H9 (cell line): ENCODE measurements around the gene PLA2G4E. TPM values are rescaled to one million over a fixed set of nuclear protein-coding genes. Genes with fewer than 3 reads are reported as not detected.

Source experiments
- DNase-seq: peaks from one replicate; pipeline ENCODE4 v3.0.0-alpha.2; 2017
- H2AFZ ChIP-seq: one replicate; pipeline ENCODE4 v1.6.1; 2013; ENCODE audit warnings: mild to moderate bottlenecking, low read length, control low read depth, moderate library complexity
- H2AK5ac ChIP-seq: 2 replicates; pipeline ENCODE4 v1.6.1; 2013; ENCODE audit warnings: low read length, control low read depth, mixed read lengths; ENCODE audit not compliant: insufficient read length
- H2BK120ac ChIP-seq: one replicate; pipeline ENCODE4 v1.6.1; 2013; ENCODE audit warnings: low read depth, mild to moderate bottlenecking, low read length, control low read depth, inconsistent platforms; ENCODE audit not compliant: poor library complexity, severe bottlenecking
- H2BK12ac ChIP-seq: 2 replicates; pipeline ENCODE4 v1.6.1; 2013; ENCODE audit warnings: low read length, control low read depth, mixed read lengths, low read depth; ENCODE audit not compliant: insufficient read length
- H2BK15ac ChIP-seq: 2 replicates; pipeline ENCODE4 v1.6.1; 2013; ENCODE audit warnings: low read depth, low read length, control low read depth
- H2BK20ac ChIP-seq: one replicate; pipeline ENCODE4 v1.6.1; 2013; ENCODE audit warnings: low read depth, mild to moderate bottlenecking, low read length, control low read depth, inconsistent platforms; ENCODE audit not compliant: poor library complexity, severe bottlenecking
- H2BK5ac ChIP-seq: 2 replicates; pipeline ENCODE4 v1.6.1; 2013; ENCODE audit warnings: low read length, control low read depth, mixed read lengths; ENCODE audit not compliant: insufficient read length
- H3K14ac ChIP-seq: 2 replicates; pipeline ENCODE4 v1.6.1; 2013; ENCODE audit warnings: low read length, control low read depth; ENCODE audit not compliant: insufficient read depth
- H3K18ac ChIP-seq: 2 replicates; pipeline ENCODE4 v1.6.1; 2013; ENCODE audit warnings: low read depth, mild to moderate bottlenecking, mixed read lengths, low read length, control low read depth; ENCODE audit not compliant: insufficient read length
- H3K23ac ChIP-seq: 2 replicates; pipeline ENCODE4 v1.6.1; 2013; ENCODE audit warnings: low read length, control low read depth, mixed read lengths, low read depth; ENCODE audit not compliant: insufficient read length
- H3K23me2 ChIP-seq: 2 replicates; pipeline ENCODE4 v1.6.1; 2013; ENCODE audit warnings: low read depth, mild to moderate bottlenecking, mixed read lengths, low read length, control low read depth; ENCODE audit not compliant: insufficient read length, poor library complexity, severe bottlenecking
- H3K27ac ChIP-seq: 2 replicates; pipeline ENCODE4 v1.5.1; 2013; ENCODE audit warnings: low read length, control low read depth, mixed read lengths, low read depth; ENCODE audit not compliant: insufficient read length
- H3K27me3 ChIP-seq: 2 replicates; pipeline ENCODE4 v1.6.1; 2013; ENCODE audit warnings: low read length, control low read depth, inconsistent platforms; ENCODE audit not compliant: insufficient read depth
- H3K4ac ChIP-seq: 2 replicates; pipeline ENCODE4 v1.6.1; 2013; ENCODE audit warnings: low read depth, mild to moderate bottlenecking, control low read depth, inconsistent platforms, low read length, moderate library complexity
- H3K4me1 ChIP-seq: 2 replicates; pipeline ENCODE4 v1.6.1; 2013; ENCODE audit warnings: low read length, control low read depth, inconsistent platforms; ENCODE audit not compliant: insufficient read depth
- H3K4me2 ChIP-seq: 2 replicates; pipeline ENCODE4 v1.6.1; 2013; ENCODE audit warnings: low read length, control low read depth, mixed read lengths; ENCODE audit not compliant: insufficient read length, insufficient read depth
- H3K56ac ChIP-seq: 2 replicates; pipeline ENCODE4 v1.6.1; 2013; ENCODE audit warnings: low read depth, mild to moderate bottlenecking, mixed read lengths, low read length, control low read depth; ENCODE audit not compliant: insufficient read length
- H3K79me1 ChIP-seq: 2 replicates; pipeline ENCODE4 v1.6.1; 2013; ENCODE audit warnings: low read depth, mild to moderate bottlenecking, moderate library complexity, low read length, control low read depth, inconsistent platforms; ENCODE audit not compliant: insufficient read depth, poor library complexity, severe bottlenecking
- H3K79me2 ChIP-seq: 2 replicates; pipeline ENCODE4 v1.6.1; 2013; ENCODE audit warnings: low read length, control low read depth, inconsistent platforms; ENCODE audit not compliant: insufficient read depth
- H3K9ac ChIP-seq: 2 replicates; pipeline ENCODE4 v1.6.1; 2013; ENCODE audit warnings: low read length, control low read depth, mixed read lengths; ENCODE audit not compliant: insufficient read length; ENCODE audit errors: extremely low read depth
- H3K9me3 ChIP-seq: one replicate; pipeline ENCODE4 v1.6.1; 2013; ENCODE audit warnings: low read depth, low read length, inconsistent platforms; ENCODE audit not compliant: control insufficient read depth
- H3T11ph ChIP-seq: one replicate; pipeline ENCODE4 v1.6.1; 2013; ENCODE audit warnings: mild to moderate bottlenecking, low read length, control low read depth, inconsistent platforms
- H4K20me1 ChIP-seq: one replicate; pipeline ENCODE4 v1.6.1; 2013; ENCODE audit not compliant: control insufficient read depth, insufficient read length, insufficient read depth
- H4K5ac ChIP-seq: 2 replicates; pipeline ENCODE4 v1.6.1; 2013; ENCODE audit warnings: low read depth, mild to moderate bottlenecking, mixed read lengths, low read length, control low read depth; ENCODE audit not compliant: insufficient read length
- H4K8ac ChIP-seq: replicated peaks from 2 replicates; pipeline ENCODE4 v1.6.1; 2013; ENCODE audit warnings: low read length, control low read depth, mixed read lengths, low read depth; ENCODE audit not compliant: insufficient read length
- H4K91ac ChIP-seq: 2 replicates; pipeline ENCODE4 v1.6.1; 2013; ENCODE audit warnings: low read depth, mild to moderate bottlenecking, moderate library complexity, mixed read lengths, low read length, control low read depth; ENCODE audit not compliant: insufficient read length
- H3K27ac Mint-ChIP-seq, 3 experiments: 2 replicates in 2 of 3; 3 replicates in 1 of 3; pipeline ENCODE4 v1.8.0; 2020 to 2021; ENCODE audit warnings: mixed read lengths in 3 of 3, mild to moderate bottlenecking in 1 of 3, moderate library complexity in 1 of 3
- H3K27me3 Mint-ChIP-seq: 2 replicates; pipeline ENCODE4 v1.8.0; 2021; ENCODE audit warnings: low read depth, mild to moderate bottlenecking, moderate library complexity, mixed read lengths
- H3K36me3 Mint-ChIP-seq, 3 experiments: 2 replicates in 2 of 3; 3 replicates in 1 of 3; pipeline ENCODE4 v1.8.0; 2020 to 2021; ENCODE audit warnings: low read depth in 3 of 3, mixed read lengths in 3 of 3; ENCODE audit not compliant: insufficient read depth in 1 of 3
- H3K4me1 Mint-ChIP-seq, 2 experiments: 2 replicates each; pipeline ENCODE4 v1.8.0; 2020; ENCODE audit warnings: mixed read lengths in 2 of 2
- H3K4me3 Mint-ChIP-seq, 2 experiments: 2 replicates in 1 of 2; 3 replicates in 1 of 2; pipeline ENCODE4 v1.8.0; 2020 to 2021; ENCODE audit warnings: mild to moderate bottlenecking in 2 of 2, mixed read lengths in 2 of 2, moderate library complexity in 1 of 2
- H3K9me3 Mint-ChIP-seq, 2 experiments: 2 replicates in 1 of 2; 3 replicates in 1 of 2; pipeline ENCODE4 v1.8.0; 2020; ENCODE audit warnings: mild to moderate bottlenecking in 2 of 2, mixed read lengths in 2 of 2, moderate library complexity in 1 of 2
- CTCF ChIP-seq: fragments of 200-600 bp; sonication (generic); conservative IDR thresholded peaks from 3 replicates; pipeline ENCODE4 v1.8.0; 2021; ENCODE audit warnings: antibody characterized with exemption, mild to moderate bottlenecking
- WGBS: extraction: QIAGEN DNeasy Blood & Tissue Kit; methylation state at CpG from one replicate; pipeline ENCODE4 v1.1.7; 2013; ENCODE audit warnings: missing lambda C conversion rate, low lambda C conversion rate, mixed read lengths; ENCODE audit not compliant: insufficient read length; ENCODE audit errors: extremely low coverage; 5-methylcytosine and 5-hydroxymethylcytosine counted together
- total RNA-seq: library from RNA; stranded (reverse); gene quantifications from 2 replicates; pipeline ENCODE4 v1.2.1, GENCODE V29; 2021

The PLA2G4E gene
- total RNA-seq, 1 experiment from 2014 or later = not detected

DNA sequence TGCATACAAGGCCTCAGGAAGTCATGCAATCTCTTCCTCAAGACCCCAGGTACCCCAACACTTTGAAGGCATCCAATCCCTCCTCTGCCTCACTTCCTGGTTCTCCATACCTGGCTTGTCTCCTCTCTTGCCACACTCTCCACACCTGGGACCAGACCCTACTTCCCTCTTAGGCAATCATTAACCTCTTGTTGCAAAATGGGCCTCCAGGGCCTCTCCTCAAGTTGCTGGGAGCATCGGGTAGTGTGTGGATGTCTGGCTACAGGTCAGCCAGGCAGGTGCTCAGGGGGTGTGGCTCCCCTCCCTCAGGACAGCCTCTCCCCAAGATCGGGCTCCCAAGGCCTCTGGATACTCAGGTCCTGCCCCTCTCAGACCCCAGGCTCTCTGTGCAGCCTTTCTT lies 8.6 kb downstream of the PLA2G4E start:
- no peaks in the 10 kb centered on the region for H3K36me3 Mint-ChIP-seq
- H2BK5ac ChIP-seq = no peak overlapping the region
- H2AFZ ChIP-seq = no peak overlapping the region
- H3K27me3 ChIP-seq = no peaks in the 10 kb centered on the region
- no peaks in the 10 kb centered on the region for H3K23me2 ChIP-seq
- H3K27ac ChIP-seq = no peak overlapping the region
- no peak overlapping the region for H2BK15ac ChIP-seq
- H3K4me1 ChIP-seq = no peaks in the 10 kb centered on the region
- TF ChIP-seq CTCF = no peak
- no peak overlapping the region for H3K4ac ChIP-seq
- no peak for DNase-seq
- H3K79me2 ChIP-seq = no peaks in the 10 kb centered on the region
- no CpG with 5 or more reads among the region's 2 CpGs for WGBS
- H3K27me3 Mint-ChIP-seq = peaks cover 16% of the 10 kb centered on the region
- H3K18ac ChIP-seq = no peak overlapping the region
- no peaks in the 10 kb centered on the region; a peak in 4 of 4 replicates for H3K4me1 Mint-ChIP-seq
- no peak overlapping the region for H4K8ac ChIP-seq
- H3T11ph ChIP-seq = no peak overlapping the region
- H3K56ac ChIP-seq = no peak overlapping the region
- H3K14ac ChIP-seq = no peak overlapping the region
- H2BK12ac ChIP-seq = no peak overlapping the region
- no peak overlapping the region for H4K5ac ChIP-seq
- H3K4me3 Mint-ChIP-seq = no peak overlapping the region
- H3K4me2 ChIP-seq = no peak overlapping the region
- no peak overlapping the region for H3K23ac ChIP-seq
- H4K20me1 ChIP-seq = no peaks in the 10 kb centered on the region
- H2BK20ac ChIP-seq = no peak overlapping the region
- no peaks in the 10 kb centered on the region for H3K9me3 ChIP-seq
- peak overlapping the region in 1 of 3 experiments; percentile 49; a peak in 2 of 7 replicates for H3K27ac Mint-ChIP-seq
- H2AK5ac ChIP-seq = no peak overlapping the region
- no peak overlapping the region for H4K91ac ChIP-seq
- no peak overlapping the region for H3K9ac ChIP-seq
- no peaks in the 10 kb centered on the region for H3K79me1 ChIP-seq
- H2BK120ac ChIP-seq = no peak overlapping the region
- no peaks in the 10 kb centered on the region; a peak in 2 of 5 replicates for H3K9me3 Mint-ChIP-seq
